Gastrocnemius medialis (tissue), 4 donors: Measurements from ENCODE around the gene PRKCA. TPM values are rescaled to one million over a fixed set of nuclear protein-coding genes. Genes with fewer than 3 reads are reported as not detected.

Experiments used
- ATAC-seq, 2 donors: fragments of 150-250 bp; one replicate each; pipeline ENCODE4 v1.9.1; 2016
- DNase-seq, 2 donors: peaks; one replicate each; pipeline ENCODE4 v3.0.0-alpha.2; 2019
- H3K27ac ChIP-seq, 4 donors: fragments of 200-600 bp; sonication (generic); 1 replicate in 1 of 4; 2 replicates in 3 of 4; pipeline ENCODE4 v1.5.1; 2016 to 2018; ENCODE audit warnings: mild to moderate bottlenecking in 2 of 4, moderate library complexity in 1 of 4
- H3K27me3 ChIP-seq, 3 donors: fragments of 200-600 bp; sonication (generic) in 2 of 3; 1 replicate in 1 of 3; 2 replicates in 2 of 3; pipeline versions ENCODE4 v1.5.1 to v1.6.0; 2016 to 2019; ENCODE audit warnings: mild to moderate bottlenecking in 1 of 3, moderate library complexity in 1 of 3
- H3K36me3 ChIP-seq, 2 donors: fragments of 200-600 bp; sonication (generic) in 1 of 2; one replicate each; pipeline ENCODE4 v1.5.1; 2017 to 2018
- H3K4me1 ChIP-seq, 2 donors: fragments of 200-600 bp; sonication (generic) in 1 of 2; one replicate each; pipeline ENCODE4 v1.5.1; 2016 to 2017; ENCODE audit warnings: mild to moderate bottlenecking in 2 of 2
- H3K4me3 ChIP-seq, 4 donors: fragments of 200-600 bp; sonication (generic) in 3 of 4; 1 replicate in 1 of 4; 2 replicates in 3 of 4; pipeline ENCODE4 v1.5.1; 2016 to 2019; ENCODE audit warnings: mild to moderate bottlenecking in 2 of 4
- H3K9me3 ChIP-seq, 3 donors: fragments of 200-600 bp; sonication (generic) in 2 of 3; 1 replicate in 1 of 3; 2 replicates in 2 of 3; pipeline ENCODE4 v1.5.1; 2016 to 2019
- POLR2A ChIP-seq, 2 donors: fragments of 450-650 bp; IDR thresholded peaks; one replicate each; pipeline ENCODE4 v1.6.1; 2017; ENCODE audit warnings: antibody characterized with exemption in 2 of 2, mild to moderate bottlenecking in 2 of 2, moderate library complexity in 2 of 2
- in situ Hi-C, 4 donors: fragments of 200-750 bp; cut with MboI; loops; one replicate each; pipeline versions ENCODE4 v1.15.0 to v1.8.0; 2017; ENCODE audit warnings: low sequenced_read_pairs in 4 of 4
- intact Hi-C: fragments of 100-400 bp; cut with DNase I; formaldehyde crosslinking; loops from one replicate; pipeline ENCODE4 v1.15.1; 2023; ENCODE audit warnings: low total_unique reads
- total RNA-seq, 4 donors: library from RNA; depleted of rRNA; stranded (reverse); fragments of >200 nt; gene quantifications; one replicate each; pipeline versions ENCODE4 v1.1.0 to v1.2.3, GENCODE V29; 2016
- TF ChIP-seq, protein P1 (sequence below), 5 experiments: fragments of 450-650 bp in 3 of 5; fragments of 200-600 bp in 2 of 5; sonication (generic) in 2 of 5; IDR thresholded peaks in 4 of 5; conservative IDR thresholded peaks in 1 of 5; 1 replicate in 4 of 5; 2 replicates in 1 of 5; pipeline ENCODE4 v1.5.1; 2016 to 2019; ENCODE audit warnings: antibody characterized with exemption in 5 of 5, mild to moderate bottlenecking in 3 of 5, moderate library complexity in 3 of 5

The PRKCA gene
- total RNA-seq, 4 donors from 2014 or later: 7.6 to 16.8 (median 11.1) TPM

DNA sequence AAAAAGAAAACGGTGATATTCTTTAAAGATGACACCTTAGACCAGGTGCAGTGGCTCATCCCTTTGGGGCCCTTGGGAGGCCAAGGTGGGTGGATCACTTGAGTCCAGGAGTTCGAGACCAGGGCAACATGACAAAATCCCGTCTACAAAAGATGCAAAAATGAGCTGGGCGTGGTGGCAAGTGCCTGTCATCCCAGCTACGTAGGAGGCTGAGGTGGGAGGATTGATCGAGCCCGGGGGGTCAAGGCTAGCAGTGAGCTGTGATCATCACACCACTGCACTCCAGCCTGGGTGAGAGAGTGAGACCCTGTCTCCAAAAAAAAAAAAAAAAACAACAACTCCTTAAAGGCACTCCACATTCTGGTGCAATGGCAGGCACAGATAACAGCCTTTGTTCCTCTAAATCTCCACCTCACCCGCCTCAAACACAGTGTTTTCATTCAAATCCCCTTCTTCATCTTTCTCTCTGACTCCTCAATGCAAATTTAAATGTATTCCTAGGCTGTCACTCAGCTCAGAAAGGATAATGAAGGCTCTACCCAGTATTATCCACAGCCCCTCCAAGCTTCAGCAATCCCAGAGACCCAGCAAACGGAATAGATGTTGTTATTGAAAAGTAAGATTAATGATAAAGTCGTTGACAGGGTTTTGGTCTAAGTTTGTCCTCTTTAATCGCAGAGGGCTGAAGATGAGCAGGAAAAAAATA is 476.3 kb downstream of the PRKCA start:
- in situ Hi-C loops: no loop called here
- TF ChIP-seq POLR2A (IDR thresholded peaks at IDR 0.05): no peak
- TF ChIP-seq, protein P1, sequence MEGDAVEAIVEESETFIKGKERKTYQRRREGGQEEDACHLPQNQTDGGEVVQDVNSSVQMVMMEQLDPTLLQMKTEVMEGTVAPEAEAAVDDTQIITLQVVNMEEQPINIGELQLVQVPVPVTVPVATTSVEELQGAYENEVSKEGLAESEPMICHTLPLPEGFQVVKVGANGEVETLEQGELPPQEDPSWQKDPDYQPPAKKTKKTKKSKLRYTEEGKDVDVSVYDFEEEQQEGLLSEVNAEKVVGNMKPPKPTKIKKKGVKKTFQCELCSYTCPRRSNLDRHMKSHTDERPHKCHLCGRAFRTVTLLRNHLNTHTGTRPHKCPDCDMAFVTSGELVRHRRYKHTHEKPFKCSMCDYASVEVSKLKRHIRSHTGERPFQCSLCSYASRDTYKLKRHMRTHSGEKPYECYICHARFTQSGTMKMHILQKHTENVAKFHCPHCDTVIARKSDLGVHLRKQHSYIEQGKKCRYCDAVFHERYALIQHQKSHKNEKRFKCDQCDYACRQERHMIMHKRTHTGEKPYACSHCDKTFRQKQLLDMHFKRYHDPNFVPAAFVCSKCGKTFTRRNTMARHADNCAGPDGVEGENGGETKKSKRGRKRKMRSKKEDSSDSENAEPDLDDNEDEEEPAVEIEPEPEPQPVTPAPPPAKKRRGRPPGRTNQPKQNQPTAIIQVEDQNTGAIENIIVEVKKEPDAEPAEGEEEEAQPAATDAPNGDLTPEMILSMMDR (IDR thresholded peaks at IDR 0.05 in 4 of 5, conservative IDR thresholded peaks at IDR 0.05 in 1 of 5): no peak
- H3K4me1 ChIP-seq: peaks cover 0 to 3% of the 10 kb centered on the region in 2 donors
- no peak overlapping the region for H3K27ac ChIP-seq
- no peaks in the 10 kb centered on the region for H3K36me3 ChIP-seq
- DNase-seq: no peak
- ATAC-seq: no peak
- H3K4me3 ChIP-seq: no peak overlapping the region
- no peaks in the 10 kb centered on the region for H3K9me3 ChIP-seq
- intact Hi-C loops: no loop called here
- H3K27me3 ChIP-seq: no peaks in the 10 kb centered on the region

DNA sequence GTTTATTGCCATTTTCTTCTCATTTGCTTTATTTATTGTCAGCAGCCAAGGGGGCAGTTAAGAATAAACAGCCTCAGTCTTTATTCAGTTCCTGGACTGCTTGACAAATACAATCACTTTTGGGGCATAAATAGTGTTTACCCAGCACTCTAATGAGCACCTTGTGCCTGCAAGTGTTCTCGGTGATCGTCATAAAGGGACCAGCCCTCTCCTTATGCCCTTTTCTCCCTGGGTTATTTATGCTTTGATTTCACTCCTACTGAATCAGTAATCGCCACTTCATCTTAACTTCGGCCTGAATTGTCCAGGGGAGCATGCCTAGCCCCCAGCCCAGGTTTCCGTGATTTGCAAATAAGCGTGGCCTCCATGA is 476.8 kb downstream of the PRKCA start:
- Histone ChIP-seq H3K9me3 (no peaks in the 10 kb centered on the region), H3K4me1 (peaks cover 0 to 3% of the 10 kb centered on the region in 2 donors), H3K27ac (no peak overlapping the region), H3K27me3 (no peaks in the 10 kb centered on the region), H3K36me3 (no peaks in the 10 kb centered on the region), H3K4me3 (no peak overlapping the region)
- ATAC-seq (no peak), DNase-seq (no peak)
- in situ Hi-C loops: no loop called here
- TF ChIP-seq, protein P1 (IDR thresholded peaks at IDR 0.05 in 4 of 5, conservative IDR thresholded peaks at IDR 0.05 in 1 of 5): no peak
- no peak for TF ChIP-seq POLR2A (IDR thresholded peaks at IDR 0.05)
- intact Hi-C loops: no loop called here

DNA sequence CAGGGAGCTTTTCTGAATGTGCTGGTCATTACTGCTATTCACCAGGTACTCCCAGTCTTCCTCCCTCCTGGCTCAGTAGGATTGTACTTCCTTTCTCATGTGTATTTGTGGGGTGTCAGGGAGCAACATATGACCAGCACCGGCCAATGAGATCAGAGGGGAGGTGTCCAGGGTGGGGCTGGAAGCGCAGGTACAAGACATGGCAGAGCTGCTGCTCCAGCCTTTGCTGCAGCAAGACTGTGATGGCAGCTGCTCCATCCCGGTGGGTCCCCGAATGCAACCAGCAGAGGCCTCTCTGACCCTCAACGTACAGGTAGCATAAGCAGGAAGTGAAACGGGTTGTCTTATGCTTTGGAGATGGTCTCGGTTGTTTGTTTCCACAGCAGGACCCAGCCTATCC is 478.7 kb downstream of the PRKCA start:
- Histone ChIP-seq H3K27me3 (no peaks in the 10 kb centered on the region), H3K4me1 (no peaks in the 10 kb centered on the region), H3K9me3 (no peaks in the 10 kb centered on the region), H3K36me3 (no peaks in the 10 kb centered on the region), H3K27ac (no peak overlapping the region), H3K4me3 (no peak overlapping the region)
- intact Hi-C loops (no loop called here), in situ Hi-C loops (no loop called here)
- ATAC-seq (no peak), DNase-seq (no peak)
- TF ChIP-seq, protein P1 (IDR thresholded peaks at IDR 0.05 in 4 of 5, conservative IDR thresholded peaks at IDR 0.05 in 1 of 5): no peak
- no peak for TF ChIP-seq POLR2A (IDR thresholded peaks at IDR 0.05)

DNA sequence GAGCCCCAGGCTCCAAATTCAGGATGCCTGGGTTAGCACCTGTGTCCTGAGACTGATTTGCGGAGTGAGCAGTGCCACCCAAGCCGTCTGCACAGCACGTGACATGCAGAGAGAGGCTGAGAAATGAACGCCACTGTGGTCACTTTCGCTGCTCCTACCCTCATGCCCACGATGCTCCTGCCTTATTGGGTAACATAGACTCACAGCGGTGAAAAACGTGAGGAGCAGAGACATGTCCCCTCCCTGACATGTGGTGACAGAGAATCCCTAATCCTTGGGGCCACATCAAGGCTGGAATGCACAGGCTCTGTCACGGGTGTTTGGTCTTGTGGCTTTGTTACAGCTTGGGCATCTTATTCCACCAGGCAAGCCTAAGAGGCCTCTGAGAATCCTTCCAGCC is 480.4 kb downstream of the PRKCA start:
- in situ Hi-C loops (no loop called here), intact Hi-C loops (no loop called here)
- TF ChIP-seq, protein P1 (IDR thresholded peaks at IDR 0.05 in 4 of 5, conservative IDR thresholded peaks at IDR 0.05 in 1 of 5): no peak
- TF ChIP-seq POLR2A (IDR thresholded peaks at IDR 0.05): no peak
- Histone ChIP-seq H3K9me3 (no peaks in the 10 kb centered on the region), H3K27ac (no peak overlapping the region), H3K36me3 (no peaks in the 10 kb centered on the region), H3K4me1 (no peaks in the 10 kb centered on the region), H3K4me3 (no peak overlapping the region), H3K27me3 (no peaks in the 10 kb centered on the region)
- ATAC-seq (no peak), DNase-seq (no peak)
